IPS-NIHi7 (cell line): ENCODE data around the gene FHIT.
"Not testable (repeated sequence)": the region's sequence is repeated elsewhere in the genome, so short reads cannot be mapped to it uniquely, and the experiment has no call there.

Experiments
- DNase-seq: peaks from one replicate; pipeline ENCODE4 v3.0.0; 2012; ENCODE audit warnings: mixed read lengths; ENCODE audit errors: extremely low spot score

FHIT gene

GRCh38 chr3:61060411-61060861 is 190.8 kb downstream of the FHIT start:
- no peak for DNase-seq

- DNase-seq = no peak
These were observed 192.4 kb downstream of the FHIT start for GRCh38 chr3:61058836-61059235.

GRCh38 chr3:61057464-61057863 is 193.8 kb downstream of the FHIT start:
- DNase-seq = no peak

GRCh38 chr3:61055447-61055846 is 195.8 kb downstream of the FHIT start:
- DNase-seq = no peak

- DNase-seq = no peak
These were observed 197.3 kb downstream of the FHIT start for GRCh38 chr3:61053781-61054496.

GRCh38 chr3:61052851-61053250 is 198.4 kb downstream of the FHIT start:
- no peak for DNase-seq

- no peak for DNase-seq
These were observed 199.6 kb downstream of the FHIT start for GRCh38 chr3:61051666-61052065.

GRCh38 chr3:61045169-61045568 is 206.1 kb downstream of the FHIT start:
- DNase-seq = not testable (repeated sequence)

- no peak for DNase-seq
These were observed 208.1 kb downstream of the FHIT start for GRCh38 chr3:61043156-61043555.

GRCh38 chr3:61040618-61041017 is 210.6 kb downstream of the FHIT start:
- no peak for DNase-seq

GRCh38 chr3:61035573-61035972 is 215.7 kb downstream of the FHIT start:
- no peak for DNase-seq

GRCh38 chr3:61032991-61033390 is 218.3 kb downstream of the FHIT start:
- DNase-seq = no peak

GRCh38 chr3:61031503-61031902 is 219.7 kb downstream of the FHIT start:
- no peak for DNase-seq

GRCh38 chr3:61030469-61031035 is 220.7 kb downstream of the FHIT start:
- no peak for DNase-seq

GRCh38 chr3:61029194-61029593 is 222.1 kb downstream of the FHIT start:
- no peak for DNase-seq

- DNase-seq = no peak
These were observed 232.4 kb downstream of the FHIT start for GRCh38 chr3:61018807-61019206.

- DNase-seq = not testable (repeated sequence)
These were observed 234.2 kb downstream of the FHIT start for GRCh38 chr3:61017028-61017427.

GRCh38 chr3:61015859-61016258 is 235.4 kb downstream of the FHIT start:
- DNase-seq = no peak

- no peak for DNase-seq
These were observed 235.8 kb downstream of the FHIT start for GRCh38 chr3:61015408-61015807.

- DNase-seq = peak; percentile 27
These were observed 242.3 kb downstream of the FHIT start for GRCh38 chr3:61008998-61009380.

- no peak for DNase-seq
These were observed 242.9 kb downstream of the FHIT start for GRCh38 chr3:61008153-61008997.

- DNase-seq = no peak
These were observed 245.7 kb downstream of the FHIT start for GRCh38 chr3:61005591-61005990.

GRCh38 chr3:60998858-60999257 is 252.4 kb downstream of the FHIT start:
- DNase-seq = no peak
